Nephron (organoid): ENCODE results near the gene PCGF2.
A peak's percentile ranks its signal among the peaks of the same experiment; 100 is the strongest.

Experiments used
- H3K27ac Mint-ChIP-seq, 3 experiments: 2 replicates each; pipeline ENCODE4 v1.8.0; 2020; ENCODE audit warnings: mixed read lengths in 3 of 3, mild to moderate bottlenecking in 2 of 3, moderate library complexity in 1 of 3
- H3K27me3 Mint-ChIP-seq: 2 replicates; pipeline ENCODE4 v1.8.0; 2021; ENCODE audit warnings: low read depth, mild to moderate bottlenecking, moderate library complexity, mixed read lengths
- H3K36me3 Mint-ChIP-seq: 2 replicates; pipeline ENCODE4 v1.8.0; 2020; ENCODE audit warnings: low read depth, mixed read lengths
- H3K4me1 Mint-ChIP-seq: 2 replicates; pipeline ENCODE4 v1.8.0; 2020; ENCODE audit warnings: mixed read lengths
- H3K4me3 Mint-ChIP-seq, 3 experiments: 2 replicates each; pipeline ENCODE4 v1.8.0; 2020; ENCODE audit warnings: mild to moderate bottlenecking in 3 of 3, mixed read lengths in 3 of 3, moderate library complexity in 2 of 3
- H3K9me3 Mint-ChIP-seq: 2 replicates; pipeline ENCODE4 v1.8.0; 2020; ENCODE audit warnings: mixed read lengths
- CTCF ChIP-seq, 3 experiments: fragments of 200-600 bp; sonication (generic); IDR thresholded peaks; one replicate each; pipeline ENCODE4 v1.5.0; 2021; ENCODE audit warnings: antibody characterized with exemption in 3 of 3; ENCODE audit not compliant: unreplicated experiment in 3 of 3

The PCGF2 gene

GRCh38 chr17:38746004-38746848, 1.9 kb downstream of the PCGF2 start:
- H3K9me3 Mint-ChIP-seq: no peaks in the 10 kb centered on the region
- peaks cover 7% of the 10 kb centered on the region for H3K36me3 Mint-ChIP-seq
- no peak for TF ChIP-seq CTCF (IDR thresholded peaks at IDR 0.05; ENCODE audit: unreplicated experiment in 3 of 3)
- H3K4me3 Mint-ChIP-seq: peak overlapping the region; percentile 85 to 93 (median 93)
- H3K4me1 Mint-ChIP-seq: peaks cover 57% of the 10 kb centered on the region
- no peaks in the 10 kb centered on the region for H3K27me3 Mint-ChIP-seq
- H3K27ac Mint-ChIP-seq: peak overlapping the region; percentile 81 to 93 (median 87)

GRCh38 chr17:38745545-38745944, 2.6 kb downstream of the PCGF2 start:
- peak overlapping the region; percentile 81 to 93 (median 87) for H3K27ac Mint-ChIP-seq
- no peak for TF ChIP-seq CTCF (IDR thresholded peaks at IDR 0.05; ENCODE audit: unreplicated experiment in 3 of 3)
- H3K36me3 Mint-ChIP-seq: peaks cover 13% of the 10 kb centered on the region
- no peaks in the 10 kb centered on the region for H3K9me3 Mint-ChIP-seq
- H3K27me3 Mint-ChIP-seq: no peaks in the 10 kb centered on the region
- H3K4me3 Mint-ChIP-seq: peak overlapping the region; percentile 85 to 93 (median 93)
- peaks cover 56% of the 10 kb centered on the region for H3K4me1 Mint-ChIP-seq

GRCh38 chr17:38743556-38744171, 4.5 kb downstream of the PCGF2 start:
- H3K4me1 Mint-ChIP-seq: peaks cover 56% of the 10 kb centered on the region
- no peaks in the 10 kb centered on the region for H3K27me3 Mint-ChIP-seq
- TF ChIP-seq CTCF (IDR thresholded peaks at IDR 0.05; ENCODE audit: unreplicated experiment in 3 of 3): no peak
- peaks cover 16% of the 10 kb centered on the region for H3K36me3 Mint-ChIP-seq
- no peaks in the 10 kb centered on the region for H3K9me3 Mint-ChIP-seq
- peak overlapping the region; percentile 34 to 72 (median 50) for H3K4me3 Mint-ChIP-seq
- peak overlapping the region; percentile 72 to 83 (median 78) for H3K27ac Mint-ChIP-seq

- peak overlapping the region; percentile 78 to 91 (median 83) for H3K27ac Mint-ChIP-seq
- no peak for TF ChIP-seq CTCF (IDR thresholded peaks at IDR 0.05; ENCODE audit: unreplicated experiment in 3 of 3)
- H3K4me3 Mint-ChIP-seq: peak overlapping the region; percentile 58 to 69 (median 59)
- no peaks in the 10 kb centered on the region for H3K27me3 Mint-ChIP-seq
- peaks cover 25% of the 10 kb centered on the region for H3K36me3 Mint-ChIP-seq
- H3K4me1 Mint-ChIP-seq: peaks cover 56% of the 10 kb centered on the region
- H3K9me3 Mint-ChIP-seq: no peaks in the 10 kb centered on the region
Measured at GRCh38 chr17:38742411-38743308, 5.5 kb downstream of the PCGF2 start.

- peak overlapping the region; percentile 78 to 91 (median 83) for H3K27ac Mint-ChIP-seq
- H3K27me3 Mint-ChIP-seq: no peaks in the 10 kb centered on the region
- peaks cover 56% of the 10 kb centered on the region for H3K4me1 Mint-ChIP-seq
- peaks cover 25% of the 10 kb centered on the region for H3K36me3 Mint-ChIP-seq
- peak overlapping the region; percentile 46 to 69 (median 58) for H3K4me3 Mint-ChIP-seq
- no peak for TF ChIP-seq CTCF (IDR thresholded peaks at IDR 0.05; ENCODE audit: unreplicated experiment in 3 of 3)
- H3K9me3 Mint-ChIP-seq: no peaks in the 10 kb centered on the region
Measured at GRCh38 chr17:38741921-38742410, 6.2 kb downstream of the PCGF2 start.
